NB4 (cell line): ENCODE results near the gene HPCAL1.

Experiments
- POLR2A ChIP-seq: IDR thresholded peaks from 2 replicates; pipeline ENCODE4 v1.6.1; 2011; ENCODE audit warnings: mild to moderate bottlenecking; ENCODE audit not compliant: insufficient read length; ENCODE audit errors: extremely low read depth
- TF ChIP-seq, protein P1 (sequence below): IDR thresholded peaks from one replicate; pipeline ENCODE4 v1.5.1; 2012; ENCODE audit warnings: low read depth, low read length
- TF ChIP-seq, protein P2 (sequence below): IDR thresholded peaks from 2 replicates; pipeline ENCODE4 v1.6.1; 2011; ENCODE audit warnings: low read depth, low read length

DNA sequence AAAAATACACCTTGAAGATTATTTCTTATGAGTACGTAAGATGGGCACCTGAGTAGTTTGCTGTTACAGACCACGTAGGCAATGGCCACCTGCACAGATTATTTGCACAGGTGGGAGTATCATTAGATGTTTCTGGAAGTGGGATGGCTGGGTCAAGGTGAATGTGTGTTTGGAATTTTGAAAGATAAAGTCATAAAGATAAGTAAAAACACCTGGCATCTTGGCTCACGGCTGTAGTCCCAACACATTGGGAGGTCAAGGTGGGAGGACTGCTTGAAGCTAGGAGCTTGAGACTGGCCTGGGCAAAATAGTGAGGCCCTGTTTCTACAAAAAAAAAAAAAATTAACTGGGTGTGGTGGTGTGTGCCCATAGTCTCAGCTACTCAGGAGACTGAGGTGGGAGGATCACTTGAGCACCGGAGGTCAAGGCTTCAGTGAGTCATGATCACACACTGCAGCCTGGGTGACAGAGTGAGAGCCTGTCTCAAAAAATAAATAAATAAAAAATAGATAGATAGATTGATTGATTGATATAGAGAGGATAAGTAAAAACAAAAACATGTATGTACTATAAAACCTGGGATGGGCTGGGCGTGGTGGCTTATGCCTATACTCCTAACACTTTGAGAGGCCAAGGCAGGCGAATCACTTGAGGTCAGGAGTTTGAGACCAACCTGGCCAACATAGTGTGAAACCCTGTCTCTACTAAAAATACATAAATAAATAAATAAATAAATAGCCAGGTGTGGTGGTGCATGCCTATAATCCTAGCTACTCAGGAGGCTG is 115.0 kb downstream of the HPCAL1 start:
- TF ChIP-seq, protein P1, sequence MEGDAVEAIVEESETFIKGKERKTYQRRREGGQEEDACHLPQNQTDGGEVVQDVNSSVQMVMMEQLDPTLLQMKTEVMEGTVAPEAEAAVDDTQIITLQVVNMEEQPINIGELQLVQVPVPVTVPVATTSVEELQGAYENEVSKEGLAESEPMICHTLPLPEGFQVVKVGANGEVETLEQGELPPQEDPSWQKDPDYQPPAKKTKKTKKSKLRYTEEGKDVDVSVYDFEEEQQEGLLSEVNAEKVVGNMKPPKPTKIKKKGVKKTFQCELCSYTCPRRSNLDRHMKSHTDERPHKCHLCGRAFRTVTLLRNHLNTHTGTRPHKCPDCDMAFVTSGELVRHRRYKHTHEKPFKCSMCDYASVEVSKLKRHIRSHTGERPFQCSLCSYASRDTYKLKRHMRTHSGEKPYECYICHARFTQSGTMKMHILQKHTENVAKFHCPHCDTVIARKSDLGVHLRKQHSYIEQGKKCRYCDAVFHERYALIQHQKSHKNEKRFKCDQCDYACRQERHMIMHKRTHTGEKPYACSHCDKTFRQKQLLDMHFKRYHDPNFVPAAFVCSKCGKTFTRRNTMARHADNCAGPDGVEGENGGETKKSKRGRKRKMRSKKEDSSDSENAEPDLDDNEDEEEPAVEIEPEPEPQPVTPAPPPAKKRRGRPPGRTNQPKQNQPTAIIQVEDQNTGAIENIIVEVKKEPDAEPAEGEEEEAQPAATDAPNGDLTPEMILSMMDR: no peak
- no peak for TF ChIP-seq POLR2A
- TF ChIP-seq, protein P2, sequence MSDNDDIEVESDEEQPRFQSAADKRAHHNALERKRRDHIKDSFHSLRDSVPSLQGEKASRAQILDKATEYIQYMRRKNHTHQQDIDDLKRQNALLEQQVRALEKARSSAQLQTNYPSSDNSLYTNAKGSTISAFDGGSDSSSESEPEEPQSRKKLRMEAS: no peak
